GM23248 (cell line): ENCODE results near the gene ZNF521.

Experiments
- EZH2 ChIP-seq: fragments of 200-600 bp; sonication (generic); IDR thresholded peaks from 2 replicates; pipeline ENCODE4 v1.6.1; 2018; ENCODE audit warnings: antibody characterized with exemption, mild to moderate bottlenecking; ENCODE audit not compliant: insufficient read depth, poor library complexity, severe bottlenecking
- EZH2phosphoT487 ChIP-seq: fragments of 200-600 bp; sonication (generic); IDR thresholded peaks from 2 replicates; pipeline ENCODE4 v1.6.1; 2018; ENCODE audit warnings: antibody characterized with exemption, moderate library complexity, mild to moderate bottlenecking, low read depth; ENCODE audit not compliant: insufficient read depth

DNA sequence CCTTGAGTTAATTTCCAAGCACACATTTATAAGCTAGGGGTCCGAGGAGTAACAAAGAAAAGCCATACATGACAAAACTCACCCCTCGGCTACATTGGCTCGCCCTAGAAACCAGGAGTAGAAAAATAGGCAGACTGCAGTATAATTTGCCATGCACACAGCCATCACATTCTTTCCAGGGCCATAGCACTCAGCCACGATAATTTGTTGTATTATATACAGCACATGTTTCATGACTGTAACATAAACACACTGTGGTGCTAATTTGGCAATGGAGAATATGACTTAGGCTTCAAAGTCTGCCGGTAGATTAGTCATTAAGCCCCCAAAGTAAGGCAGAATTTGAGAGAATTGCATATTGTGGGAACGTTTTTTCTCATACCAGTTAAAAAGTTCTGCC, 254.9 kb downstream of the ZNF521 start:
- TF ChIP-seq EZH2 (no peak), EZH2phosphoT487 (no peak)
